ENCODE data around the gene HEXB.
A peak's percentile ranks its signal among the peaks of the same experiment; 100 is the strongest.
"Not testable (repeated sequence)": the region's sequence is repeated elsewhere in the genome, so short reads cannot be mapped to it uniquely, and the experiment has no call there.

Gene HEXB

GRCh38 chr5:74660140-74660539 lies 24.9 kb upstream of the HEXB start:
- no peak for DNase-seq

GRCh38 chr5:74660873-74661272 lies 24.2 kb upstream of the HEXB start:
- DNase-seq: no peak

GRCh38 chr5:74664551-74664950 lies 20.5 kb upstream of the HEXB start:
- DNase-seq: no peak

- DNase-seq: no peak
Measured at GRCh38 chr5:74665273-74665672, 19.8 kb upstream of the HEXB start.

GRCh38 chr5:74665816-74666215 lies 19.2 kb upstream of the HEXB start:
- DNase-seq: no peak

- no peak for DNase-seq
Measured at GRCh38 chr5:74667396-74667795, 17.6 kb upstream of the HEXB start.

- no peak for DNase-seq
Measured at GRCh38 chr5:74669821-74670220, 15.2 kb upstream of the HEXB start.

GRCh38 chr5:74670396-74671038 lies 14.5 kb upstream of the HEXB start:
- no peak for DNase-seq

- DNase-seq: no peak
Measured at GRCh38 chr5:74672215-74672877, 12.7 kb upstream of the HEXB start.

GRCh38 chr5:74673011-74673790 lies 11.8 kb upstream of the HEXB start:
- peak; percentile 29 for DNase-seq

GRCh38 chr5:74676466-74676865 lies 8.6 kb upstream of the HEXB start:
- not testable (repeated sequence) for DNase-seq

GRCh38 chr5:74678123-74678522 lies 6.9 kb upstream of the HEXB start:
- DNase-seq: not testable (repeated sequence)

GRCh38 chr5:74679300-74679699 lies 5.7 kb upstream of the HEXB start:
- not testable (repeated sequence) for DNase-seq

- no peak for DNase-seq
Measured at GRCh38 chr5:74679966-74680365, 5.1 kb upstream of the HEXB start.

GRCh38 chr5:74685979-74686631 lies 1.1 kb downstream of the HEXB start:
- peak; percentile 17 for DNase-seq

GRCh38 chr5:74686962-74687751 lies 2.1 kb downstream of the HEXB start:
- no peak for DNase-seq

- DNase-seq: no peak
Measured at GRCh38 chr5:74693191-74693590, 8.2 kb downstream of the HEXB start.

GRCh38 chr5:74717596-74717995 lies 32.6 kb downstream of the HEXB start:
- DNase-seq: no peak

- no peak for DNase-seq
Measured at GRCh38 chr5:74722271-74722670, 37.2 kb downstream of the HEXB start.

- no peak for DNase-seq
Measured at GRCh38 chr5:74725331-74725730, 40.3 kb downstream of the HEXB start.

- no peak for DNase-seq
Measured at GRCh38 chr5:74736759-74737158, 51.7 kb downstream of the HEXB start.

GRCh38 chr5:74738406-74738805 lies 53.4 kb downstream of the HEXB start:
- DNase-seq: no peak

GRCh38 chr5:74748742-74749141 lies 63.7 kb downstream of the HEXB start:
- DNase-seq: not testable (repeated sequence)
